Endothelial cell of umbilical vein (primary cell): Measurements from ENCODE around the gene NOXA1. TPM values are rescaled to one million over a fixed set of nuclear protein-coding genes. Genes with fewer than 3 reads are reported as not detected.

Experiments used
- BruUV-seq: library from RNA; stranded (reverse); fragments of 400-500 nt; replicated peaks from 2 replicates; lab custom pipeline; 2021; lab: Mats Ljungman, UMichigan
- CTCF ChIA-PET: fragments of 300-600, 350-600 bp; sonication (Branson Sonifier 250); formaldehyde crosslinking; loops from one replicate; lab custom pipeline; 2021; ENCODE audit warnings: antibody characterized with exemption, inconsistent platforms; lab: Charles Lee
- POLR2A ChIA-PET: fragments of 300-600, 350-600 bp; sonication (Branson Sonifier 250); formaldehyde crosslinking; loops from one replicate; lab custom pipeline; 2021; ENCODE audit warnings: antibody characterized with exemption, inconsistent platforms; lab: Charles Lee
- DNase-seq: peaks from one replicate; pipeline ENCODE4 v3.0.0-alpha.2; 2011; ENCODE audit warnings: low read depth, low spot score
- FAIRE-seq: peaks from 2 replicates; lab custom pipeline; 2011; peaks lifted over from hg19 to GRCh38; lab: Jason Lieb, UNC
- H2AFZ ChIP-seq: 2 replicates; pipeline ENCODE4 v1.6.0; 2012; ENCODE audit warnings: low read depth, low read length, control low read depth, inconsistent platforms
- H3K27ac ChIP-seq: 2 replicates; pipeline ENCODE4 v1.5.1; 2011; ENCODE audit warnings: low read depth, mild to moderate bottlenecking, control low read depth, low read length, moderate library complexity; ENCODE audit not compliant: insufficient read depth
- H3K27me3 ChIP-seq, 2 experiments: 2 replicates each; pipeline versions ENCODE4 v1.6.0 to v1.6.1; 2011; ENCODE audit warnings: low read length in 2 of 2, mixed read lengths in 1 of 2; ENCODE audit not compliant: control insufficient read depth in 2 of 2, insufficient read depth in 2 of 2
- H3K36me3 ChIP-seq, 2 experiments: 2 replicates in 1 of 2; 3 replicates in 1 of 2; pipeline ENCODE4 v1.5.1; 2011; ENCODE audit warnings: low read length in 2 of 2, mild to moderate bottlenecking in 1 of 2, moderate library complexity in 1 of 2; ENCODE audit not compliant: control insufficient read depth in 2 of 2, insufficient read depth in 2 of 2; ENCODE audit errors: extremely low read depth in 1 of 2
- H3K4me1 ChIP-seq: 3 replicates; pipeline ENCODE4 v1.5.1; 2011; ENCODE audit warnings: mild to moderate bottlenecking, low read length; ENCODE audit not compliant: control insufficient read depth, insufficient read depth; ENCODE audit errors: extremely low read depth
- H3K4me2 ChIP-seq: 2 replicates; pipeline ENCODE4 v1.6.1; 2011; ENCODE audit warnings: low read length, control low read depth, mixed read lengths; ENCODE audit not compliant: insufficient read depth
- H3K4me3 ChIP-seq, 3 experiments: fragments of 200-600 bp in 1 of 3; sonication (generic), shearing (Covaris generic) in 1 of 3; replicated peaks in 1 of 3; 2 replicates each; pipeline ENCODE4 v1.5.1; 2011 to 2016; ENCODE audit warnings: control low read depth in 3 of 3, low read length in 3 of 3, mild to moderate bottlenecking in 2 of 3, inconsistent platforms in 1 of 3, low read depth in 1 of 3, moderate library complexity in 1 of 3; ENCODE audit not compliant: insufficient read depth in 1 of 3
- H3K79me2 ChIP-seq: 2 replicates; pipeline ENCODE4 v1.6.0; 2012; ENCODE audit warnings: low read length, inconsistent platforms; ENCODE audit not compliant: control insufficient read depth, insufficient read depth
- H3K9ac ChIP-seq: replicated peaks from 2 replicates; pipeline ENCODE3; 2011; ENCODE audit warnings: low read length, control low read depth; ENCODE audit not compliant: insufficient read depth; ENCODE audit errors: extremely low read depth
- H3K9me1 ChIP-seq: replicated peaks from 3 replicates; pipeline ENCODE4 v1.6.0; 2011; ENCODE audit warnings: mild to moderate bottlenecking, low read length; ENCODE audit not compliant: control insufficient read depth, insufficient read depth; ENCODE audit errors: extremely low read depth
- H3K9me3 ChIP-seq: replicated peaks from 2 replicates; pipeline ENCODE4 v1.5.1; 2012; ENCODE audit warnings: low read length, inconsistent platforms; ENCODE audit not compliant: control insufficient read depth, insufficient read depth
- H4K20me1 ChIP-seq: replicated peaks from 2 replicates; pipeline ENCODE3; 2011; ENCODE audit warnings: mild to moderate bottlenecking, low read length; ENCODE audit not compliant: control insufficient read depth, insufficient read depth; ENCODE audit errors: extremely low read depth
- CTCF ChIP-seq, 2 donors: IDR thresholded peaks; 1 replicate in 1 of 2; 2 replicates in 1 of 2; pipeline ENCODE4 v1.5.1; 2011; ENCODE audit warnings: low read length in 2 of 2, mild to moderate bottlenecking in 2 of 2, moderate library complexity in 2 of 2, control low read depth in 1 of 2, inconsistent platforms in 1 of 2, low read depth in 1 of 2; ENCODE audit not compliant: insufficient read depth in 1 of 2; ENCODE audit errors: extremely low read depth in 1 of 2
- EZH2 ChIP-seq: IDR thresholded peaks from 2 replicates; pipeline ENCODE4 v1.6.1; 2012; ENCODE audit warnings: borderline replicate concordance, low read depth, mild to moderate bottlenecking, moderate library complexity, low read length, inconsistent platforms; ENCODE audit not compliant: severe bottlenecking
- FOS ChIP-seq: IDR thresholded peaks from 2 replicates; pipeline ENCODE4 v1.6.1; 2011; ENCODE audit warnings: mild to moderate bottlenecking, low read length, moderate library complexity, borderline replicate concordance; ENCODE audit not compliant: insufficient read depth
- GATA2 ChIP-seq: IDR thresholded peaks from 2 replicates; pipeline ENCODE4 v1.7.0; 2011; ENCODE audit warnings: low read depth, mild to moderate bottlenecking, moderate library complexity, mixed read lengths, low read length; ENCODE audit not compliant: insufficient read length, insufficient read depth
- JUN ChIP-seq: IDR thresholded peaks from 2 replicates; pipeline ENCODE4 v1.6.1; 2011; ENCODE audit warnings: borderline replicate concordance, low read depth; ENCODE audit not compliant: insufficient read length, insufficient read depth
- MAX ChIP-seq: IDR thresholded peaks from 2 replicates; pipeline ENCODE4 v1.6.1; 2011; ENCODE audit not compliant: insufficient read depth, insufficient read length
- POLR2A ChIP-seq: IDR thresholded peaks from 2 replicates; pipeline ENCODE4 v1.6.1; 2012; ENCODE audit warnings: low read depth, mild to moderate bottlenecking, control low read depth, low read length
- POLR2AphosphoS5 ChIP-seq: IDR thresholded peaks from 2 replicates; pipeline ENCODE4 v1.6.1; 2012; ENCODE audit warnings: low read depth, mild to moderate bottlenecking, control low read depth, low read length, moderate library complexity; ENCODE audit not compliant: insufficient read depth
- dilution Hi-C: fragments of 300-500 bp; cut with MboI; formaldehyde crosslinking; loops from one replicate; pipeline ENCODE4 v1.15.0; 2019; ENCODE audit warnings: low sequenced_read_pairs; ENCODE audit not compliant: extremely low pct_ligation_motif_present
- intact Hi-C: fragments of 100-400 bp; cut with micrococcal nuclease; formaldehyde crosslinking; loops from one replicate; pipeline ENCODE4 v1.10.0; 2022
- polyA plus RNA-seq, 4 experiments: library from polyadenylated mRNA; depleted of rRNA in 3 of 4; stranded (reverse) in 3 of 4; unstranded in 1 of 4; fragments of >200 nt; gene quantifications; 2 replicates each; pipeline versions ENCODE4 v1.2.1 to v1.2.3, GENCODE V29; 2011 to 2012; ENCODE audit warnings: missing spikeins in 1 of 4
- total RNA-seq: library from RNA; stranded (reverse); gene quantifications from 2 replicates; pipeline ENCODE4 v1.2.3, GENCODE V29; 2021

Gene NOXA1
- total and polyA plus RNA-seq, 2 donors (not counting 3 experiments of a cell fraction or from before 2014, with no cell fraction given) = 0.40 to 0.91 TPM

DNA sequence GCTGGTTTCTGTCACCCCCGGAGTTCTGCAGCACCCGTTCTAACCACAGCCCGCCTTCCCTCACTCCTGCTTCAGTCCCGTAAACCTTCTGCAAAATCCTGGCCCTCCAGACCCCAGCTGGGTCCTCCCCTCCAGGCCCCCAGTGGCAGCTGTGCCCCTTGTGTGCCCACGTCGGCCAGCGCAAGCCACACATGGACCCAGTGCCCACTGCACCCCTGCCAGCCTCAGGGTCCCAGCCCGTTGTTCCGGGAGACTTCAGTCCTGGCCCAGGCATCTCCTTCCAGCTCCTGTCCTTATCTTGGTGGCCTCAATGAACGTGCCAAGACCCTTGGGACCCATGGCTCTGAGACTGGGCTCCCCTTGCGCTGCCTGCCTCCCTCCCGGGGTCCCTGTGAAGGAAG, 43.4 kb upstream of the NOXA1 start:
- no peak for DNase-seq
- H3K36me3 ChIP-seq = no peaks in the 10 kb centered on the region
- no peaks in the 10 kb centered on the region for H3K27me3 ChIP-seq
- no peak overlapping the region for H3K27ac ChIP-seq
- no peaks in the 10 kb centered on the region for H3K4me1 ChIP-seq
- no peak overlapping the region for H3K4me2 ChIP-seq
- intact Hi-C loops (no loop called here), dilution Hi-C loops (no loop called here)
- H3K4me3 ChIP-seq = no peak overlapping the region
- ChIA-PET POLR2A (no interaction called here), CTCF (no interaction called here)
- no peak for FAIRE-seq
- H3K9me3 ChIP-seq = no peaks in the 10 kb centered on the region
- no TSS peak for BruUV-seq
- no peaks in the 10 kb centered on the region for H4K20me1 ChIP-seq
- TF ChIP-seq FOS = no peak
- no peak for TF ChIP-seq JUN
- TF ChIP-seq POLR2AphosphoS5 = no peak
- TF ChIP-seq CTCF (IDR thresholded peaks at IDR 0.05; ENCODE audit: extremely low read depth in 1 of 2, insufficient read depth in 1 of 2, low read depth in 1 of 2, low read length in 2 of 2) = no peak
- TF ChIP-seq EZH2 = no peak
- no peak for TF ChIP-seq POLR2A
- no peaks in the 10 kb centered on the region for H3K9me1 ChIP-seq
- no peak overlapping the region for H3K9ac ChIP-seq
- no peaks in the 10 kb centered on the region for H3K79me2 ChIP-seq
- no peak overlapping the region for H2AFZ ChIP-seq

DNA sequence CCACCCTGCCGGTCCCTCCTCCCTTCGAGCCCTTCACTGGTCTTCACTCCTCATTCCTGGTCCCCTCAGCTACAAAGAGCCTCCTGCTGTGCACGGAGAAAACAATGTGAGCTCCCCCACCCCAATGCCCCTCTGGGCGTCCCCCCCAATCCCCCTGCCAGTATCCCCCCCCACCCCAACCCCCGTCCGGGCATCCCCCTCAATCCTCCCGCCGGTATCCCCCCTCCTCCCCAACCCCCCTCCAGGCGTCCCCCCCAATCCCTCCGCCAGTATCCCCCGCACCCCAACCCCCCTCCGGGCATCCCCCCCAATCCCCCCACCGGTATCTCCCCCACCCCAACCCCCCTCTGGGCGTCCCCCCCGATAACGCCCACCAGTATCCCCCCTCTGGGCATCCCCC, 43.0 kb upstream of the NOXA1 start:
- intact Hi-C loops (no loop called here), dilution Hi-C loops (no loop called here)
- no peak for TF ChIP-seq GATA2
- no peak for TF ChIP-seq CTCF (IDR thresholded peaks at IDR 0.05; ENCODE audit: extremely low read depth in 1 of 2, insufficient read depth in 1 of 2, low read depth in 1 of 2, low read length in 2 of 2)
- no peak for TF ChIP-seq POLR2A
- no peak for TF ChIP-seq EZH2
- no peak for TF ChIP-seq FOS
- TF ChIP-seq MAX = no peak
- no peak for TF ChIP-seq POLR2AphosphoS5
- H3K4me3 ChIP-seq = no peak overlapping the region
- H3K27ac ChIP-seq = no peak overlapping the region
- H3K4me1 ChIP-seq = no peaks in the 10 kb centered on the region
- ChIA-PET POLR2A (no interaction called here), CTCF (no interaction called here)
- no peaks in the 10 kb centered on the region for H3K9me1 ChIP-seq
- H3K27me3 ChIP-seq = no peaks in the 10 kb centered on the region
- H4K20me1 ChIP-seq = no peaks in the 10 kb centered on the region
- FAIRE-seq = no peak
- H3K36me3 ChIP-seq = no peaks in the 10 kb centered on the region
- no peaks in the 10 kb centered on the region for H3K9me3 ChIP-seq
- BruUV-seq = no TSS peak
- H3K79me2 ChIP-seq = no peaks in the 10 kb centered on the region
- H3K4me2 ChIP-seq = no peak overlapping the region
- no peak overlapping the region for H2AFZ ChIP-seq
- no peak for DNase-seq
- no peak overlapping the region for H3K9ac ChIP-seq
